ENCODE measurements around the gene PA2G4. TPM values are rescaled to one million over a fixed set of nuclear protein-coding genes. Genes with fewer than 3 reads are reported as not detected.

PA2G4 gene
- total and polyA plus RNA-seq, 2 of the 4 experiments (the other 2 are of a cell fraction): 158 to 198 TPM

GRCh38 chr12:56159482-56160192 is 55.3 kb downstream of the PA2G4 start (continued):
- TF ChIP-seq CTCF (conservative IDR thresholded peaks at IDR 0.05; ENCODE audit: low read depth, low read length) (no peak), USF2 (IDR thresholded peaks at IDR 0.05; ENCODE audit: low read depth, low read length) (no peak), ELK1 (IDR thresholded peaks at IDR 0.05; ENCODE audit: borderline replicate concordance, low read depth, low read length) (no peak)
